Mesothelial cell of epicardium (in vitro differentiated cells): Measurements from ENCODE around the gene DNM1L. TPM values are rescaled to one million over a fixed set of nuclear protein-coding genes. Genes with fewer than 3 reads are reported as not detected.
A peak's percentile ranks its signal among the peaks of the same experiment; 100 is the strongest.

ENCODE experiments used
- DNase-seq, 2 experiments: peaks; one replicate each; pipeline ENCODE4 v3.0.0; 2021; ENCODE audit warnings: low spot score in 2 of 2; ENCODE audit not compliant: unreplicated experiment in 2 of 2
- H3K27ac Mint-ChIP-seq: 2 replicates; pipeline ENCODE4 v1.8.0; 2021; ENCODE audit warnings: mixed read lengths
- H3K27me3 Mint-ChIP-seq: 2 replicates; pipeline ENCODE4 v1.8.0; 2021; ENCODE audit warnings: low read depth, mixed read lengths
- H3K36me3 Mint-ChIP-seq: 2 replicates; pipeline ENCODE4 v1.8.0; 2021; ENCODE audit warnings: mixed read lengths
- H3K4me1 Mint-ChIP-seq: 2 replicates; pipeline ENCODE4 v1.8.0; 2021; ENCODE audit warnings: mixed read lengths
- H3K4me3 Mint-ChIP-seq: 2 replicates; pipeline ENCODE4 v1.8.0; 2021; ENCODE audit warnings: mild to moderate bottlenecking, moderate library complexity, mixed read lengths
- H3K9me3 Mint-ChIP-seq: 2 replicates; pipeline ENCODE4 v1.8.0; 2021; ENCODE audit warnings: mixed read lengths
- CTCF ChIP-seq: fragments of 200-600 bp; sonication (generic); IDR thresholded peaks from one replicate; pipeline ENCODE4 v1.5.0; 2021; ENCODE audit warnings: antibody characterized with exemption; ENCODE audit not compliant: unreplicated experiment
- total RNA-seq: library from RNA; stranded (reverse); gene quantifications from 3 replicates; pipeline ENCODE4 v1.2.1, GENCODE V29; 2021

DNM1L gene
- 84.7 to 88.9 TPM (median 86.9 TPM) in 3 replicates for total RNA-seq

- Mint-ChIP-seq H3K27me3 (no peaks in the 10 kb centered on the region), H3K4me1 (peaks cover 21% of the 10 kb centered on the region), H3K9me3 (no peaks in the 10 kb centered on the region), H3K27ac (peak within 1 kb of the TSS; percentile 95), H3K4me3 (peak within 1 kb of the TSS; percentile 86), H3K36me3 (no peaks in the 10 kb centered on the region)
- DNase-seq: peak; percentile 93
- TF ChIP-seq CTCF: no peak
Measured at GRCh38 chr12:32679091-32679919, at the start of gene DNM1L. Gene DNM1L, plus strand, starts transcription at chr12:32679301. Its CDS starts 63 bp downstream, at chr12:32679364.

- Mint-ChIP-seq H3K27ac (no peak overlapping the region), H3K27me3 (no peaks in the 10 kb centered on the region), H3K9me3 (no peaks in the 10 kb centered on the region), H3K4me1 (peaks cover 9% of the 10 kb centered on the region), H3K4me3 (no peak overlapping the region), H3K36me3 (peaks cover 18% of the 10 kb centered on the region)
- no peak for TF ChIP-seq CTCF
- no peak for DNase-seq
Measured at GRCh38 chr12:32641287-32641901, 37.7 kb upstream of the DNM1L start.

DNA sequence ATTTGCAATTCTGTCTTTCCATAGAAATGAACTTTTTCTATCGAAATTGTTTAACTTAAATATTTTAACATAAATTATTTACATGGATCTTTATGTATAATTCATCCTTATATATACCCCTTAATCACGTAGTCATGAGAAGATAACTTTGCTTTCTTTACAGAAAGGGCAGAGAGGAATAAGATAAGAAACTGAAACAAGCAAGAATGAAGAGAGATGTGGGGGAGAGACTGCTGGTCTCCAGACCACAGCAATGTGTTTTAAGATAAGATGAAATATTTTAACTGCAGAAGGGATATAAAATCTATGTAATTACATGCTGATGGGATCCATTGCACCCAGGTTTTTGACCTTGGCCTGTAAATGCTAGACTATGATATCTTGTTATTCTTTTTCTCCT, 34.7 kb upstream of the DNM1L start:
- H3K36me3 Mint-ChIP-seq: peaks cover 7% of the 10 kb centered on the region
- H3K4me3 Mint-ChIP-seq: no peak overlapping the region
- H3K9me3 Mint-ChIP-seq: no peaks in the 10 kb centered on the region
- no peak for DNase-seq
- H3K27ac Mint-ChIP-seq: peak overlapping the region; percentile 71
- H3K4me1 Mint-ChIP-seq: peaks cover 15% of the 10 kb centered on the region
- no peak for TF ChIP-seq CTCF
- H3K27me3 Mint-ChIP-seq: no peaks in the 10 kb centered on the region

GRCh38 chr12:32647275-32647674, 31.8 kb upstream of the DNM1L start:
- no peak for TF ChIP-seq CTCF
- Mint-ChIP-seq H3K36me3 (no peaks in the 10 kb centered on the region), H3K27me3 (no peaks in the 10 kb centered on the region), H3K4me1 (peaks cover 15% of the 10 kb centered on the region), H3K9me3 (no peaks in the 10 kb centered on the region), H3K4me3 (no peak overlapping the region), H3K27ac (no peak overlapping the region)
- no peak for DNase-seq

DNA sequence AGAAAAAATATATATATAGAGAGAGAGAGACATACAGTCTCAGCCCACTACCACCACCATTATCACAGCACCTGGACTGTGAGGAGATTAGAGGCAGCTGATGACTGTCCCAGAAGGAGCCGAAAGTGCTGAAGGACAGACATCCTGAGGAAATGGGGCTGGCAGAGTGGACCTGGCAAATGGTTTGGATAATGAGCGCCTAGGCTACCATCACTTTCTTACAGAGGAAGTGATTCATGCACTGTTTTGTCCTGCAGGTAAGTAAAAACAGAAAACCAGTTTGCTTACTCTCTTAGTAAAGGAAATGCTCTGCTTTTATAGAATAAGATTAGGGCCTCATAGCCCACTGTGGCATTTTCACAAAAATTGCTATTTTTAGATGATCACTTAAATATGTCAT, 28.6 kb upstream of the DNM1L start:
- no peak for DNase-seq
- no peak for TF ChIP-seq CTCF
- H3K4me1 Mint-ChIP-seq: peaks cover 6% of the 10 kb centered on the region
- H3K36me3 Mint-ChIP-seq: no peaks in the 10 kb centered on the region
- no peak overlapping the region for H3K27ac Mint-ChIP-seq
- no peak overlapping the region for H3K4me3 Mint-ChIP-seq
- H3K27me3 Mint-ChIP-seq: no peaks in the 10 kb centered on the region
- peaks cover 8% of the 10 kb centered on the region for H3K9me3 Mint-ChIP-seq
